Activated gamma-delta T cell treated with Interleukin-2 at 50 U/mL for 16 hours (primary cell): Measurements from ENCODE around the gene PARVB.
"Not testable (repeated sequence)": the region's sequence is repeated elsewhere in the genome, so short reads cannot be mapped to it uniquely, and the experiment has no call there.

Experiments
- DNase-seq: peaks from one replicate; pipeline ENCODE4 v3.0.0-alpha.2; 2020

Gene PARVB

DNA sequence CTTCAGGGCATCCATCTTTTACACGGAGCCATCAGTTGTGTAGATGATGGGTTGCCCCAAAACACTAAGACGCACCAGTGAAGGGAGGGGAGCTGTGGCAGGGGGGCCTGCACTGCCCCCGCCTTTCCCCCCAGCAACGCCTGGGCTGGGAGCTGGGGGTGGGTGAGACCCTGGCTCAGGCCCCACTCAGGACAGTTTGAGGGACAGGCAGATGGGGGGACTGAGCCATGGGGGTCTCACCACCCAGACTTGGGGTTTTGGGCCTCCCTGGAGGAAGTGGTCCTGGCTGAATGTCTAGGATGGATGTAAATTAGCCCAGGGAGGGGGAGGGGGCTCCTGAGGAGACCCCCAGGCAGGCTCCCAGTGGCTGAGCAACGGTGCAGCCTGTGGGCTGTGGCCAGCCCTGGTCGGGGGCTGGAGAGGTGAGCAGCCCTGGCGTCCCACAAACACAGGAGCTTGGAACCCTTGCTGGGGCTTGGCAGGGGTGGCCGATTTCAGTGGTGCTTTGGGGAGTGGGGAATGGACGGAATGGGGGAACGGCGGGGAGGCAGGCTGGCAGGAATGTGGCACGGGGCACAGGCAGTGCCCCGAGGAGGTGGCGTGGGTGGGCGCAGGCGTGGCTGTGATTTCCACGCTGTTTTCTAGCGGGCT lies 6.1 kb downstream of the PARVB start:
- no peak for DNase-seq

DNA sequence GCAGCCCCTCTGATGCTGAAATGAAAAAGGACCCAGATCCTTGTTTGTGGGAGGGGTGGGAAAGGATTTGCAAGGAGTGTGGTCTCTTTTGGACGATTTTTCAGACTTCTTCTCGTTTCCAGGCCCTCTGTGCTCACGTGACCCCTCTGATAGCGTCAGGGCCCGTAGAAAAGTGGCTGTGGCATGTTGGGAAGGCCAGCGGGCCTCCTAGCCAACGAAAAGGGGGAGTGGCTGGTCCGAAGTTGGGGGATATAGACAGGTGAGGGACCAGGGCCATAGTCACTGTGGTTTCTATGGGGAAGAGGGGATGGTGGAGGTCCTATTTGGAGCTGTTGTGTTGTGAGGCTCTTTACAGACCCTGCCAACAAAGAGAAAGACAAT lies 6.6 kb downstream of the PARVB start:
- DNase-seq, result no peak

DNA sequence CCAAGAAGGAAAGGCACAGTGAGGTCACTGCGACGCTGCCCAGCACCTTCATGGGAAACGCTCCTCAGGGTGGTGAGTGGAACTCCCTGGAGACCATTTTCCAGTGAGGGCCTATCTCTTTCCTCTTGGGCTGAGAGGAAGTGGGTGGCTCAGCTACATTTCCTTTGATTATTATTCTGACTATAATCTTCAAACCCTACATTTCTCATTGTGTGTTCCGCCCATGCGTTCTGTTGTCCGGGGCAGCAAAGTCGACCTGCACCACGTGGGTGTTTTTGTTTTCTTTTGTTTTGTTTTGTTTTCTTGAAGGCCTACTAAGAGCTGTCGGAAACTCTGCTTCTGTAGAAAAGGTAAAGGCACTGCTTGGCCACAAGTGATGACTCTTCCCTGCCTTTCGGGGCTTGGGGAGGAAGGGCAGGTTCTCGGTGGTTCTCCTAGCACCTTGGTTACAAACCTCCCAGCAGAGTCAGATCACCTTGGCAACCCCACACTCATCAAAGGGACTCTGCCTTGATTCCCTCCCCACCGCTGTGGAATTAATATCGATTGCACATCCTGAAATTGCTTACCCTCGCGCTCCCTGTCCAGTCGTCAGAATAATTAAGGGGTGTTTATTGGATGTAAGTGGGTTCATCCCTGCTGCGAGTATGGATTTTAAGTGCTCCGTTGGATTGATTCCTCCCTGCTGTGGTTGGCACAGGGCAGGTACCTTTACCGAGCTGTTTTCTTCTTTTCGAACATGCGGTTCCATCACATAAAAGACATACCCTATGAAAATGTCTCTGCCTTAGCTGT lies 7.3 kb downstream of the PARVB start:
- DNase-seq, result no peak

DNA sequence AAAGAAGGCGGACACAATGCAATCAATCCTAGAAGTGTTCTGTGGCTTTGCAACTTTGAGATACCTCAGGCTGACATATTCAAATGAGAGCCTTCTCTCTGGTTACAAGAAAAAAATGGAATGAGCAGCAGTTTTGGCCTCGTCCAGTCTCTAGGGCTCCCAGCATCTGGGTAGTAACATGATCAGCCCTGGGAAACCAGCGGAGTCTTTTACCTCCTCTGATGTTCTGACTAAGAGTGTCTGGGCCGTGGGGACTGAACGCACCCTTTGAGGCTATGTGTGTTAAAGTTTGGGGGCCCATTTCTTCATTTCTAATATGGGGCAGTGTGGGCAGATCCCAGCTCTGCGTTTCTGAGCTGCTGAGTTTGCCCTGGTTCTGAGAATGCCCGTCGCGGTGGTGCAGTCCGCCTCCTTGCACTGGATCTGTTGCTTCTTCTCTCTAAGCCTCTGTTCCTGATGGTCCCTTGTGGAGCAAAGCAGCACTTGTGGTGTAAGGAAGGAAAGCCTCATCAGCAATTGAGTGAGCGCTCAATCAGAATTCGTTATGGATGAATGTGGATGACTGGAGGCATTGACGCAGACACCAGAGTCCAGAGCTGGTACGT lies 8.1 kb downstream of the PARVB start:
- DNase-seq, result no peak

DNA sequence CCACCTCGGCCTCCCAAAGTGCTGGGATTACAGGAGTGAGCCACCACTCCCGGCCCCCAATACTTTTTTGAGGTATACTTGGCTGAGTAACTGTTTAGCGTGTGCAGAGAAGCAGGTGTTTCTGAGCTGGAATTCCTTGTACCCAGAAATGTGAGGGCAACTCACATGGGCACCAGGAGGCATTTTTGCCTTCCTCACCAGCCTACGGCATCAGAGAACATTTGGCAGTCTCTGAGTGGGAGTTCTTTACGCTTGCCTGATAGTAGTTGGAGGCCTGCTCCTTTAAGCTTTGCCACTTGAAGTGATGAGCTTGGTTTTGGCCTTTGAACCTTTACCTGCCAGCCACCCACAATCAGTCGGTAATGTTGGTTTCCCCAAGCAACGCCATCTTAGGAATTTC lies 9.2 kb downstream of the PARVB start:
- no peak for DNase-seq

DNA sequence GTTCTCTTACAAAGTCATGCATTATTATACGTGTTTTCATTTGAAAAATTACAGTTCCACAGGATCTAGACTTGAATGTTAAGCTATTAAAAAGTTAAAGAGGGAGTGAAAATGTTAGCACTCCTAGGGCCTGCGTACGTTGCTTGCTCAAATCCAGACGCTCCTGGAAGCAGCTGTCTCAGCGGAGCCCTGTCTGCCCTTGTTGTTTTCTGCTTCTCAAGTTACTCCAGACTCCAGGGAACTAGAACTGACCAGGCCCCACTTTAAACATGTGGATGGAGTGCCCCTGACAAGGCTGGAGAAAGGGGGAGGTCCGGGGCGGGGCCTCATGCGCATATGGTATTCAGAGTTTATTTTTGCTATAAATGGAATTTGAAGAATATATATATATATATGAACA lies 9.6 kb downstream of the PARVB start:
- DNase-seq, result no peak

DNA sequence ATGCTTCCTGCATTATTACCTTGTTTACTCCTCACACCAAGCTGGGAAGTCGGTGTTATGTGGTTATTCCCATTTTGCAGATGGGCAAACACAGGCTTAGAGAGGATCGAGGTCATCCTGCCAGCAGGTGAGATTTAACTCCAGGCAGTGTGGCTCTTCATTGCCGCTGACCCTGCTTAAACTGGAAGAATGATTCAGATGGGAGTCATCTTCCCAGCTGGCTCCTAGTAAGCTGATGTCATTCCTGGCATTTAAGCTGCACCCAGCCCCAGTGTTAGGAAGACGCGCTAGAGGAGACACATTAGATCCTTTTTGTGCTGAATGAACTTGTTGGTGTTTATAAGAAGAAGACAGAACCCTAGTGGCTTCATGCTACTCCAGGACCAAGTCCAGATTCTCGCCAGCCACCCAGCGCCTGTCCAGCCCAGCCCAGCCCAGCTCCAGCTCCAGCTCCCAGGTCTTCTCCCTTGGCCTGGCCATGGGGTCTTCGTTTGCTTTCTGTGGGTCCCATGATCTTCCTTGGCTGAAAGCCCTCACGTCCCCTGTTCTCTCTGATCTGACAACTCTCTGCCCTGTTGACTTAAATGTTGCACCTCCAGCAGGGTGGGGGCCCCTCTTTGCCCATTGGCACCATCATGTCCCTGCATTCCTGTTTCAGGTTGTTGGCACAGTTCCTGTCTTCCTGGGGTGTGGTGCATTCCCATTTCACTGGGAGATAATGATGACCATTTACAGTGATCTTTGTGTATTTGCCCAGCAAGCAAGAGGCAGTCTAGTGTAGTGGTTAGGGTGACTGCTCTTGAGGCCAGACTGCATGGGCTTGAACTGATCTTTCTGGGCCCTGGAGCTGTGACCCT lies 13.6 kb downstream of the PARVB start:
- DNase-seq, result no peak

DNA sequence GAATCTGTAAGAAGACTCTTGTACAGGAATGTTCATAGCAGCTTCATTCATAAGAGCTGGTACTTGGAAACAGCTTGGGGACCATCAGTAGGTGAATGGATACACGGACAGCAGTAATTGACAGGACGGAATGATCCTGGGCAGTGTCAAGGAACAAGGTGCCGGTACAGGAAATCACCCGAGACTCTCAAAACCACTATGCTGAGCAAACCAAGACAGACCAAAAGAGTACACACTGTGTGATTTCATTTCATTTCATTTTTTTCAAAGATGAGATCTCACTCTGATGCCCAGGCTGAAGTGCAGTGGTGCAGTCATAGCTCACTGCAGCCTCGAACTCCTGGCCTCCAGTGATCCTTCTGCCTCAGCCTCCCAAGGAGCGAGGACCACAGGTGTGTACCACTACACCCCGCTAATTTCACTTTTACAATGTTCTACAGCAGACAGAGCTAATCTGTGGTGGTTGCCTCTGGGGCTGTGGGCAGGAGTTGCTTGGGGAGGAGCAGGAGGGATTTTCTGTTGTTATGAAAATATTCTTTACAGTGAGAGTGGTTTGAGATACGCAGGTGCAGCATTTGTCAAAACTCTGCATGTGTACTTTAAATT lies 15.6 kb downstream of the PARVB start:
- no peak for DNase-seq

DNA sequence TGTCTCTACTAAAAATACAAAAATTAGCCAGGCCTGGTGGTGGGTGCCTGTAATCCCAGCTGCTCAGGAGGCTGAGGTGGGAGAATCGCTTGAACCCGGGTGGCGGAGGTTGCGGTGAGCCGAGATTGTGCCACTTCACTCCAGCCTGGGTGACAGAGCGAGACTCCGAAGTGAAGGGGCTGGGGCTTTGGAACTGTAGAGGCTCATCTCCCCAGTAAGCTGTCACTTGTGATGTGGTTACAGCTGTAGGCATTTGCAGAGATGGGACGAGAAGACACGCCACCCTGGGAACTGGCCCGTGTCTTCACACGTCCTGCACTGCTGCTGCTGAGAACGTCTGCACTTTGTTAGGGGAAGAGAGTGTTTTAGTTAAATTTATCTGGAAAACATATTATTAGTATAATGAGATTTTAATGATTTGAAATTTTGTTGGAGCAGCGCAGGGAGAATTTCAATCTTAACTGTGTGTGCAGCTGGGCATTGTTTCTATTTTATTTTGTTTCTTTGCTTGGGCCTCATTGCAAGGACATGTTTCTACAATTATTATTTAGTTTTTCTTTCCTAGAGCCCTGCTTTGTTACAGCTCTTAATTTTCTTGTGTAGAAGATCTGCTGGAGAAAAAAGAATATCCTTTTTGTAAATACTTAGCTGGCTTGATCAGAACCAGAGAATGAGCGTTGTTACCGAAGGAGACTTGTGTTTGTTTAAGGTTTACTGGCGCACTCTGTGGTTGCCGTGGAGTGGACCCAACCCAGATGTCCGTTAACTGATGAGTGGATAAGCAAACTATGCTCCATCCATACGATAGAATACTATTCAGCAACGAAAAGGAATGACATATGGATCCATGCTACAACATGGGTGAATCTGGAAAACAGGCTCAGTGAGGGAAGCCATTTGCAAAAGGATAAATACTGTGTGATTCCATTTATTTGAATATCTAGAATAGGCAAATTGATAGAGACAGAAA lies 18.4 kb downstream of the PARVB start:
- no peak for DNase-seq

DNA sequence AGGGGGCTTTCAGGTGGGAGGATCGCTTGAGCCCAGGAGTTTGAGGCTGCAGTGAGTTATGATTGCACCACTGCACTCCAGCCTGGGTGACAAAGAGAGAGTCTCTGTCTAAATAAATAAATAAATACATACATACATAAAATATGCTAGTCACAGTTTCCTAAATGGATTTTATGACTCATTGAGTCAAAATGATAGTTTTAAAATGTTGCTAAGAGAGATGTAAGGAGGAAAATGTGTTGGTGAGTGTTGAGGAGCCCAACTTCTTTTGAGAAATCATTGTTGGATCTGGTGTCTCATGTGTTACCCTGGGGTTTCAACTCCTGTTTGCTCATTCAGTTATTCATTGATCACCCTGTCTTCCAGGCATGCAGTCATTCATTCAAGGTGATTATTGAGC lies 21.0 kb downstream of the PARVB start:
- no peak for DNase-seq

DNA sequence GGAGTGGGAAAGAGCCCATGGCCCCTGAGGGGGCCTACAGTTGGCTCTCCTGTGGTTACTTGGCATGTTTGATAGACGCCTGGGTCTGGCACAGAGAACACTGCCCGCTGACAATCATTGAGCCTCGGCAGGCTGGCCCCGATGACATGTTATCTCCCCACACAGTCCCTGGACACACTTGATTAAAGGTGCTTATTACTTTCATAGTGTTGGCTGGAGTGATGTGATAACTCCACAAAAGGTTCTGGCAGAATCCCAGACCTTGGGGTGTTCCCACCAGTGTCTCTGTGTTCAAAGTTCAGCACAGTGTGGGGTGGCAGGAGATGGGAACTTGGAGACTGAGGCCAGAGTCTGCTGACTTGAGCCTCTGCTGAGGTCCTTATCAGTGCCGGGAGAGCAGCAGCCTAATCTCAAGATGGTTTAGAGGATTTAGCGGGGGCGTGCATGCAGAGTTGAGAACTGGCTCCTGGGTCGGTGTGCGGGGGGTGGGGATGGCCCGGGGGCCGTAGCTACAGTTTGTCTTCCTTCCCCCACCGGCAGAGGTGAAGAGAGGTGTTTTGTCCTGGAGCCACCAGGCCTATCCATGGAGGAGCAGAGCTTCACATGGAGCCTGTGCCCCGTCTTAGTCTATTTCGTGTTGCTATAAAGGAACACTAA lies 22.5 kb downstream of the PARVB start:
- DNase-seq, result no peak

DNA sequence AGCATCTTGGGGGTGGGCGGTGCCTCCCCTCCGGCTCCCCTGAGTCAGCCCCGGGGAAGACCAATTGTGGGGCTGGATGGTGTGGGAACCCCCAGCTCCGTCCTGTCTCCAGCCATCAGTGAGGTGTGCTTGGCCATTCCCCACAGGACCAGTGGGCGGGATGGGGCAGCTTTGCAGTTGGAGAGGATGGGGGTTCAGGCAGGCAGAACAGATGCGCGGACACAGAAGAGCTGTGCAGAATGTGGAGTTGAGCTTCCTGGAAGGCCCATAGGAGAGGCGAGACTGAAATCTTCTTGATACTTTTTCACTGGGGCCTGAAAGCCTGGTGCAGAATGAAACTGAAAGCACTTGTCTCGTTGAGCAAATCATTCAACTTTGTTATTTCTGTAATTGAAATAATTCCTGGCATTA lies 23.8 kb downstream of the PARVB start:
- DNase-seq, result no peak

DNA sequence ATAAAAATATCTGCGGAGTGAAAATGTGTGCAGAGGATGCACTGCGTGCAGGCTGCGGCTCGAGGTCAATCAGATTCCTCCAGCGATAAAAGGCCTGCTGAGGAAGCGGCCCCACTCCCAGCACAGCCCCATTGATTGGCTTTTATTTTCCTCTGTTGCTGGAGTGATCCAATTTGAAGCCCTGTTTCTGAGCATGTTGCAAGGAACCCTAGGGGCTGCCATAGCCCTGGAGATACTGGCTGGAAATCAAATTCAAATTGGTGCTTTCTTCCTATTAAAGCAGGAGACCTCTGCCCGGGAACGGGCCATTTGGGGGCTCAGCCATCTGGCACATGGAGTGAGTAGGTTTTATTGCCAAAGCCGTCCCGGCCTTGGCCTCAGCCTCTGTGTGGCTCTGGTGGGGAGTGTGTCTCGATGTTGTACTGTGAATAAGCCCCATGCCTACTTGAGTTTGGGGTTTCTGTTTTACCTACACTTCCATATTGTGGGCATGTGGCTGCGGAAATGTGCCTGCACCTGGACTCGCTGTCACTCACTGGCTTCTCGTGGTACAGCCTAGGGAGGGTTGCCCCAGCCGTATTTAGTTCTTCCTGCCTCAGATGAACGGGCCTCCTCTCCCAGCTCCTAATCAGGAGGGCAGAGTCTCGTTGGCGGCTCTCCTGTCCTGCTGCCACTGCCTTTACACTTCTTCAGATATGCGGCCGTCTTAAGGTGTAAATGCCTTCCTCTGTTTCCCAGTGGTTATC lies 25.6 kb downstream of the PARVB start:
- no peak for DNase-seq

DNA sequence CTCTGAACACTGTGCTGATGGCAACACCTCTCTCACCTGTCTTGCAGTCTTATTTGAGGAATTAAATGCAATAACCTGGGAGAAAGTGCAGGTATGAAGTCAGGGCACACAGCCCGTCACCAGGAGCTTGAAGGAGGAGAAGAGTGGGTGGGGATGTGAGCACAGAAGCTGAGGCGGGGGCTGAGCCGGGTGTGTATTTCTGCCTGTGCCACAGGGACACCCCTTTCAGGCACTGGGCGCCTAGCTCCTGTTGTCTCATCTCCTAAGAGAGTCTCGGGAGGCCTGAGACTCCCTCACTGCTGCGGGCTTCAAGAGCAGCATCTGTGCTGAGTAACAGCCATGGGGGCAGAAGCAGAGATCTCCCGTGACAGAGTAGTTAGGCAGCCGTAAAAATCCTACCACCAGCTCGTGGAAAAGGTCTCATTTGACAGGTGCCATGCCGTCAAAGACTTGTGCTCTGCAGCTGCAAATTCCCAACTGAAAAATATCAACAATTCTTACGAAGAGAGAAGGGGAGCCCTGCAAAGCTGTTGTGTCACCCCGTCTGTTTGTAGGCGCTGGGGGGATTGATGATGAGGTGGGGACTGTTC lies 26.8 kb downstream of the PARVB start:
- no peak for DNase-seq

DNA sequence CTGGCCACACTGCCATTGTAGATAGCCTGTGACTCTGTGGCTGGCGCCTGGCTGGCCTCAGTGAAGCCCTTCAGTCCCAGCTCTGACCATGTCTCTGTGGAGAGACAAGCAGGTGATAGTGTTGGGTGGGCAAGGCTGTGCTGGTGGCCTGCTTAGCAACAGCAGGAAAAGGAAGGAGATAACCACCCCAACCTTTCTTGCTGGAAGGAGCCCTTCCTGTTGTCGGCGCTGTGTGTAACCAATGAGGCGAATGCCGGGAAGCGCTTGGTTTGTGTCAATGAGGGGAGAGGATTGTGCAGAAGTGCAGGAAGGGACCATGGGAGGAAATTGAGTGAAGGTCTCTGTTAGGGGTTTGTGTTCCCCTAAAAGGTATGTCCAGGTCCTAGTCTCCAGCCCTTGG lies 27.3 kb downstream of the PARVB start:
- DNase-seq, result no peak

DNA sequence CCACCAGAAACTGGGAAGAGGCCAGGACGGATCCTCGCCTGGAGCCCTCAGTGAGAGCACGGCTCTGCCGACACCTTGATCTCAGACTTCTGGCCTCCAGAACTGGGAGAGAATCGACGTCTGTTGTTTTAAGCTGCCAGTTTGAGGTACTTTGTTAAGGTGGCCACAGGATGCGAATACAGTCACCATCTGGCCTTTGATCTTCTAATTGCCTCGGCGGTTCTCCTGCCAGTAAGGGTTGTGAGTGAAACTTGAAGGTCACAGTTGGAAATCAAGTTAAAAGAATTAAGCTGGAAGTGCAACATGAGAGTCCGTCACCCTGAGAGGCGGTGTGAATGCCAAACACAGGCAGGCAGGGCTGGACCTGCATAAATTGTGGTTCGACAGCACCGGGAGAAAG lies 27.9 kb downstream of the PARVB start:
- no peak for DNase-seq

DNA sequence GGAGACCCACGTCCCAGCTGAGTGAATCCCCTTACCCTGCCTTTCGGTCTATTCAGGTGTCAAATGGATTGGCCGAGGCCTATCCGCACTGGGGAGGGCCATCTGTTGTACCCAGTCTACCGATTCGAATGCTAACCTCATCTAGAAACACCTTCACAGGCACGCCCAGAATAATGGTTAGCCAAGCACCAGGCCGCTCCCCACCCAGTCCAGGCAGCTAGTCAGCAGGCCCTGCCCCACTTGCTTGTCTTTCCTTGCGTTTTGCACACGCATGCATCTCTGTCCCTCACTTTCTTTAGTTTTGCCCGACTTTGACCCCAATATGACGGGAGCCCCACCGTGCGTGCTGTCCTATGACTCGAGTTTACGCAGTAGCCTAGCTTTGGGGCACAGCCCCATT lies 31.7 kb downstream of the PARVB start:
- DNase-seq, result no peak

DNA sequence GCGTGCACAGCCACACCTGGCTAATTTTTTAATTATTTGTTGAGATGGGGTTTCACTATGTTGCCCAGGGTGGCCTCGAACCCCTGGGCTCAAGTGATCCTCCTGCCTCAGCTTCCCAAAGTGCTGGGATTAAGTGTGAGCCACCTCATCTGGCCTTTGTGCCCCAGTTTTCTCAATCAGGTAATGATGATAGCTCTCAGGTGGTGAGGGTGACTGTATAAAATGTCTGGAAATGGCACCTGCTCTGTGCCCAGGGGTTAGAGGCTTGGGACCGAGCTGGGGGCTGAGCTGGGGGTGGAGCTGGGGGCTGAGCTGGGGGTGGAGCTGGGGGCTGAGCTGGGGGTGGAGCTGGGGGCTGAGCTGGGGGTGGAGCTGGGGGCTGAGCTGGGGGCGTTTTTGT lies 32.5 kb downstream of the PARVB start:
- not testable (repeated sequence) for DNase-seq

DNA sequence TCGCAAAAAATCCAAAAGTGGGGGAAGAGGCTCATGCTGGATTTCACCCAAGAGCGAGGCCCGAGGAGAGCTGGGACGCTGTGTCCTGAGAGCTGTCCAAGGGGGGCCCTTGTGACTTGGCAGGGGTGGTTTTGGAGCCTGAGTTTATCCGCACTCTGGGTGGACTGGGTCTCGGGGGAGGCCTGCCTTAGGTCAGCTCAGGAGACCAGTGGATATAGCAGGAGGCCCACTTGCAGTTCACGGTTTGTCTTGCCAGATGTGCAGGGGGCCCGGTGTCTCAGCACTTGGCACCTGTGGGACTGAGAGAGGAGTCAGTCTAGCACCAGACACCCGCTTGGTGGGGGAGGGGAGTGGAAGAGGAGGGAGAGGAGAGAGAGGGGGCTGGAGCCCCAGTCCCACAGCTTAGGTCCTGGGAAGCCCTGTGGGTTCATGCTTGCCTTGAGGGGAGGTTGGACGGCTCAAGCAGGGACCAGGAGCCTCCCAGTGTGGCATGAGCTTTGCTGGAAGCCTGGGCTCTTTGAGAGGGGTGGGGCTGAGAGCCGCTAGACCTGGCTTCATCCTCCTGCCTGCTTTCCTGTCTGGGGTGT lies 33.4 kb downstream of the PARVB start:
- no peak for DNase-seq
